Measurements from ENCODE around the gene EHMT1.

DNA sequence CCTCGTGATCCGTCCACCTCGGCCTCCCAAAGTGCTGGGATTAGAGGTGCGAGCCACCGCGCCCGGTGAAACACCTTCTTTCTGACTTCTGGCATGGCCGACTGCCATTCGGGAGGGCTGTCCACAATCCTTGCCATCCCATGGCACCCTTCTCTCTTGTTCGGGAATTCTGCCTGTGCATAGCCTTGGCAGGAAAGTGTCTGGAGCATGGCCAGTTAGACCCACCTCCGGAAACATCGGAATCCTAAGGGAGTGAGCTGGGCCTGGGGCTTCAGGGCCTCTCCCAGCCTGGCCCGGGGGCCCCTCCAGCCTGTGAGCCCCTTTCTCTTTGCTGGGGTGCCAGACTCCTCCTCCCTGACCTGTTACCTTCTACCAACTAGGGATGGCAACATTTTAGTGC lies 14.9 kb upstream of the EHMT1 start:
- TF ChIP-seq, protein P1, sequence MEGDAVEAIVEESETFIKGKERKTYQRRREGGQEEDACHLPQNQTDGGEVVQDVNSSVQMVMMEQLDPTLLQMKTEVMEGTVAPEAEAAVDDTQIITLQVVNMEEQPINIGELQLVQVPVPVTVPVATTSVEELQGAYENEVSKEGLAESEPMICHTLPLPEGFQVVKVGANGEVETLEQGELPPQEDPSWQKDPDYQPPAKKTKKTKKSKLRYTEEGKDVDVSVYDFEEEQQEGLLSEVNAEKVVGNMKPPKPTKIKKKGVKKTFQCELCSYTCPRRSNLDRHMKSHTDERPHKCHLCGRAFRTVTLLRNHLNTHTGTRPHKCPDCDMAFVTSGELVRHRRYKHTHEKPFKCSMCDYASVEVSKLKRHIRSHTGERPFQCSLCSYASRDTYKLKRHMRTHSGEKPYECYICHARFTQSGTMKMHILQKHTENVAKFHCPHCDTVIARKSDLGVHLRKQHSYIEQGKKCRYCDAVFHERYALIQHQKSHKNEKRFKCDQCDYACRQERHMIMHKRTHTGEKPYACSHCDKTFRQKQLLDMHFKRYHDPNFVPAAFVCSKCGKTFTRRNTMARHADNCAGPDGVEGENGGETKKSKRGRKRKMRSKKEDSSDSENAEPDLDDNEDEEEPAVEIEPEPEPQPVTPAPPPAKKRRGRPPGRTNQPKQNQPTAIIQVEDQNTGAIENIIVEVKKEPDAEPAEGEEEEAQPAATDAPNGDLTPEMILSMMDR (IDR thresholded peaks at IDR 0.05; ENCODE audit: insufficient read depth, low read depth, low read length): no peak
- no peak for TF ChIP-seq EZH2 (IDR thresholded peaks at IDR 0.05; ENCODE audit: insufficient read depth, low read length)

Data from astrocyte (in vitro differentiated cells and primary cell).